Measurements from ENCODE around the gene EPAS1.

DNA sequence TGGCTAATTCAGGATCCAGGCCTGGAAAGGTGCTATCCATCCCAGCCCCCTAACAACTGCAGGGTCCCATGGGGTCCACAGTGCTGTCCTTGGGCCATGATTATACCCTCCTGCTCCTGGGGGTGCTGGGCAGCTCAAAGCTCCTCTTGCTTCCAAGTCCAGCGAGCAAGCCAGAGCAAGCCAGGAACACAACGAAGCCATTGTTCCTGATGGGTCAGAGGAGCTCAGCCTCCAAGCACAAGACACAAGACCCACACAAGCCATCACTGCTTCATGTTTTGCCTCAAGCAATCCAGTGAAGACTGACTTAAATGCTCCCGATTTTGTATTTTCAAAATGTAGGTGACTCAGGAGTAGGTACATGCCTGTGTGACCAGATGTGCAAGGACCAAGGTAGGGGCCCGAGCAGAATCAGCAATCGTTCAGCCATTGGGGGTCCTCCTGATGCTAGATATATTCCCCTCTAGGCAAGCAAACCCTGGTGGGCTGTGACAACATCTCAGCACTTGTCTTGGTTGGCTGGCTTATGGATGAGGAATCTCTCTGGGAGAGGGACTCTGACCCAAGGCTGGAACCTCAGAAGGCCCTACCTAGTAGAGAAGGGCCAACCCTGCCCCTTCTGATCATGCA, 90.8 kb downstream of the EPAS1 start:
- TF ChIP-seq POLR2A (IDR thresholded peaks at IDR 0.05): no peak
- TF ChIP-seq, protein P1, sequence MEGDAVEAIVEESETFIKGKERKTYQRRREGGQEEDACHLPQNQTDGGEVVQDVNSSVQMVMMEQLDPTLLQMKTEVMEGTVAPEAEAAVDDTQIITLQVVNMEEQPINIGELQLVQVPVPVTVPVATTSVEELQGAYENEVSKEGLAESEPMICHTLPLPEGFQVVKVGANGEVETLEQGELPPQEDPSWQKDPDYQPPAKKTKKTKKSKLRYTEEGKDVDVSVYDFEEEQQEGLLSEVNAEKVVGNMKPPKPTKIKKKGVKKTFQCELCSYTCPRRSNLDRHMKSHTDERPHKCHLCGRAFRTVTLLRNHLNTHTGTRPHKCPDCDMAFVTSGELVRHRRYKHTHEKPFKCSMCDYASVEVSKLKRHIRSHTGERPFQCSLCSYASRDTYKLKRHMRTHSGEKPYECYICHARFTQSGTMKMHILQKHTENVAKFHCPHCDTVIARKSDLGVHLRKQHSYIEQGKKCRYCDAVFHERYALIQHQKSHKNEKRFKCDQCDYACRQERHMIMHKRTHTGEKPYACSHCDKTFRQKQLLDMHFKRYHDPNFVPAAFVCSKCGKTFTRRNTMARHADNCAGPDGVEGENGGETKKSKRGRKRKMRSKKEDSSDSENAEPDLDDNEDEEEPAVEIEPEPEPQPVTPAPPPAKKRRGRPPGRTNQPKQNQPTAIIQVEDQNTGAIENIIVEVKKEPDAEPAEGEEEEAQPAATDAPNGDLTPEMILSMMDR (IDR thresholded peaks at IDR 0.05): no peak

Data from stomach (tissue), 4 donors.